BJ (cell line): ENCODE measurements around the gene PRTN3. TPM values are rescaled to one million over a fixed set of nuclear protein-coding genes. Genes with fewer than 3 reads are reported as not detected.
A peak's percentile ranks its signal among the peaks of the same experiment; 100 is the strongest.

ENCODE experiments used
- CTCF ChIA-PET: fragments of 350-600 bp; formaldehyde crosslinking; extraction: SDS; loops from one replicate; lab custom pipeline; 2021; ENCODE audit warnings: antibody characterized with exemption, inconsistent platforms; lab: Yijun Ruan, JAX
- POLR2A ChIA-PET: fragments of 300-600 bp; sonication (Branson Sonifier 250); formaldehyde crosslinking; extraction: SDS; loops from one replicate; lab custom pipeline; 2021; ENCODE audit warnings: antibody characterized with exemption; lab: Charles Lee
- DNase-seq: peaks from one replicate; pipeline ENCODE4 v3.0.0-alpha.2; 2011; ENCODE audit warnings: low read depth
- H3K27me3 ChIP-seq: 2 replicates; pipeline ENCODE4 v1.6.0; 2011; ENCODE audit warnings: low read length; ENCODE audit not compliant: control insufficient read depth, insufficient read depth
- H3K36me3 ChIP-seq: 2 replicates; pipeline ENCODE4 v1.5.1; 2011; ENCODE audit warnings: low read length; ENCODE audit not compliant: control insufficient read depth, insufficient read depth
- H3K4me3 ChIP-seq: 2 replicates; pipeline ENCODE4 v1.5.1; 2011; ENCODE audit warnings: low read depth, mild to moderate bottlenecking, control low read depth, low read length
- polyA plus RNA-seq: library from polyadenylated mRNA; depleted of rRNA; stranded (reverse); fragments of >200 nt; gene quantifications from 2 replicates; pipeline ENCODE4 v1.2.3, GENCODE V29; 2011
- TF ChIP-seq, protein P1 (sequence below): IDR thresholded peaks from 2 replicates; pipeline ENCODE4 v1.5.1; 2011; ENCODE audit warnings: low read depth, mild to moderate bottlenecking, control low read depth, inconsistent platforms, low read length, moderate library complexity; ENCODE audit not compliant: insufficient read depth

Gene PRTN3
- polyA plus RNA-seq, 1 experiment: not detected

DNA sequence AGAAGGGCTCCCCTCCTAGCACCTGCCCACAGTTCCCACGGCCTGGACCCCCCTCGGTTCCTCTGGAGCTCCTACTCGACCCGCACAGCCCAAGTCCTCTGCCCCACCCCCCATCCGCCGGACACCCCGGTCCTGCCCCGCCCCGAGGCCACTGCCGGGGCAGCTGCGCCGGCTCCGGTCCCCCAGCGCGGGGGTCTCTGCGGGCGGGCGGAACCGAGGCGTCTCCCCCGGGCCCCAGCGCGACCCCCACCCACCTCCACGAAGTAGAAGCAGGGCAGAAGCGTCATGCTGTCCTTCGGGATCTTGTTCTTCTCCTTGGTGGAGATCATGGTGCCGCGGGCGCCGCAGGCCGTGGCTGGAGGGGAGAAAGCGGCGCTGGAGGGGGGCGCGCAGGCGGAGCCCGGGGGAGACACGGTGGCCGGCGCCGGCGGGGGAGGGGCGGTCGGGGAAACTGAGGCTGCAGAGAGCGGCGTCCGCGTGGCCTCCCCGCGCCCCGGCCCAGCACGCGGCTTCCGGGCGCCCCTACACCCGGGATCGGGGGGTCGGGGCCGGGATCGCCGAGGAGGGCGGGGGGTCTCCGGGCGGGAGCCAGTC lies 19.5 kb upstream of the PRTN3 start:
- H3K27me3 ChIP-seq: no peaks in the 10 kb centered on the region
- ChIA-PET POLR2A (no interaction called here), CTCF (interaction anchor here (1.3 kb wide), 1 partner anchor 51 kb away, joined by 3 read pairs; no protein-coding TSS in a partner anchor)
- no peaks in the 10 kb centered on the region for H3K36me3 ChIP-seq
- TF ChIP-seq, protein P1, sequence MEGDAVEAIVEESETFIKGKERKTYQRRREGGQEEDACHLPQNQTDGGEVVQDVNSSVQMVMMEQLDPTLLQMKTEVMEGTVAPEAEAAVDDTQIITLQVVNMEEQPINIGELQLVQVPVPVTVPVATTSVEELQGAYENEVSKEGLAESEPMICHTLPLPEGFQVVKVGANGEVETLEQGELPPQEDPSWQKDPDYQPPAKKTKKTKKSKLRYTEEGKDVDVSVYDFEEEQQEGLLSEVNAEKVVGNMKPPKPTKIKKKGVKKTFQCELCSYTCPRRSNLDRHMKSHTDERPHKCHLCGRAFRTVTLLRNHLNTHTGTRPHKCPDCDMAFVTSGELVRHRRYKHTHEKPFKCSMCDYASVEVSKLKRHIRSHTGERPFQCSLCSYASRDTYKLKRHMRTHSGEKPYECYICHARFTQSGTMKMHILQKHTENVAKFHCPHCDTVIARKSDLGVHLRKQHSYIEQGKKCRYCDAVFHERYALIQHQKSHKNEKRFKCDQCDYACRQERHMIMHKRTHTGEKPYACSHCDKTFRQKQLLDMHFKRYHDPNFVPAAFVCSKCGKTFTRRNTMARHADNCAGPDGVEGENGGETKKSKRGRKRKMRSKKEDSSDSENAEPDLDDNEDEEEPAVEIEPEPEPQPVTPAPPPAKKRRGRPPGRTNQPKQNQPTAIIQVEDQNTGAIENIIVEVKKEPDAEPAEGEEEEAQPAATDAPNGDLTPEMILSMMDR: no peak
- no peak for DNase-seq
- H3K4me3 ChIP-seq: peak overlapping the region; percentile 40

DNA sequence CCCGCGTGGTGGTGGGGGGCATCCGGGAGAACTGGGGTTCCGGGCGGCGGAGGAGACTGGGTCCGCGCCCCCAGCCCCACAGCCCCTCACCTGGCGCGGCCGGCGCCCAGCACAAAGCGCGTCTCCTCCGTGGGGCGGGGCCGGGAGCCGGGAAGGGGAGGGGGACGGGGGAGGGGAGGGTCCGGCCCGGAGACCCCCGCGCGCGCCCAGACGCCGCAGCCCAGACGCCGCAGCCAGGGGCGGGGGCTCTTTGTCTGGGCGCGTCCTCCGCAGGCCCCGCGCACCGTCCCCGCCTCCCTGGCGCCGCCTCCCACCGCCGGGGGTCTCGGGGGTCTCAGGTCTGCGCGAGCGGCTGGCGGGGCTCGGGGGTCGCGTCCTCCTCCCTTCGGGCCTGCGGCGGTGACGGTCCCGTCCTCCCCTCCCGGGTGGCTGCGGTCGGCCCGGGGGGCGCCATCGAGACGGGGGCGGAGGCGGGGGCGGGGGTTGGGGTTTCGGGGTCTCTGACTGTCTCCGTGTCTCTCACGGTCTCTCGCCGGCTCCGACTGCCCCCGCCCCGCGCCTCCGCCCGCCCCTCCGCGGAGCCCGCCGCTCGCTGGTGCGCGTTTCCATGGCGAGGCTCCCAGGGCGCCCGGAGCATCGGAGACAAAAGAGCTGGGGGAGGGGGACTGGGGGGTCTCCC lies 18.8 kb upstream of the PRTN3 start, which contains the start of gene PLPPR3:
TSS of gene PLPPR3 (minus strand) at position 131 of the 679 bp plus-strand sequence. CDS start 396 bp downstream, outside the sequence.
- ChIA-PET CTCF (no interaction called here), POLR2A (no interaction called here)
- no peak for DNase-seq
- TF ChIP-seq, protein P1: no peak
- Histone ChIP-seq H3K4me3 (peak within 1 kb of the TSS; percentile 40), H3K27me3 (no peaks in the 10 kb centered on the region), H3K36me3 (no peaks in the 10 kb centered on the region)

DNA sequence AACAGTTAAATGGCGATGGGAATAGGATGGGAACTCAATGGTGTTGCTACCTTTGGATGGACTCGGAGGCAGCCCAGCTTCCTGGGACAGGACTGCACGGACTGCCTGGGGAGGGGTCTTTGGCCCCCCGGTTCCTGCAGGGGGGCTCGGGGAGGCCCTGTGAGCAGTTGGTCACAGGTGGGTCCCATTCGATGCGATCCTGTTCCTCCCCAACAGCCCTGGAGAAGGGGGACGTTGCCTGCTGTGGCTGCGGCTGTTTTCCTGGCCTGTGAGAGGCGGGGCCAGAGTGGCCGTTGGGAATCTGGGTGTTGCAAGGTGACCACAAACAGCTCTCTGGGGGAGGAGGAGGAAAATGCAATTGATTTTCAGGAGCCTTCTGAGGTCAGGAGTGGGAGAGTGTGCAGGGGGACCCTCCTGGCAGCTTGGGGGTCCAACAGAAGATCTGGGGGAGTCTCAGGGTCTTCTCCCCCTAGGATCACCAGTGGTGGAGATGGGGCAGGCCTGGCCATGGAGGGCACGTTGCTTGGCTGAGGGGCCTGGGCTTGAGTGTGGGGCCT lies 17.2 kb upstream of the PRTN3 start:
- H3K36me3 ChIP-seq: no peaks in the 10 kb centered on the region
- POLR2A ChIA-PET: no interaction called here
- CTCF ChIA-PET: interaction anchor here (0.6 kb wide), 1 partner anchor 35 kb away, joined by 4 read pairs; no protein-coding TSS in a partner anchor
- no peak overlapping the region for H3K4me3 ChIP-seq
- DNase-seq: no peak
- TF ChIP-seq, protein P1: no peak
- no peaks in the 10 kb centered on the region for H3K27me3 ChIP-seq

DNA sequence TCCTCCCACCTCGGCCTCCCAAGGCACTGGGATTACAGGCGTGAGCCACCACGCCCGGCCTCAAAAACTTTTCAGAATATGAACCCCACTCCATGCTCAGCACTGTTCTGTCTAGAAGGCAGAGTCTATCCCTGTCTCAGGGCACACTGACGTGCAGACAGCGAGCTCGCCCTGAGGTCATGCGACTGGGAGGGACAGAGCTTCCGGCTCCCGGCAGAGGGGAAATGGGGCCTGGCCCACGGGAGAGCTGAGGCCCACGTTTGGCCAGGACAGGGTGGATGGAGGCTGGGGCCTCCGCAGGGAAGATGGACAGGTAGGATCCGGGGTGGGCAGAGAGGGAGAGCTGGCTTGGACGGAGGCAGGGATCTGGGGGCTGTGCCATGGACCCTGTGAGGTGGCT lies 15.9 kb upstream of the PRTN3 start:
- POLR2A ChIA-PET: no interaction called here
- DNase-seq: no peak
- no peak overlapping the region for H3K4me3 ChIP-seq
- TF ChIP-seq, protein P1: no peak
- CTCF ChIA-PET: interaction anchor here (1.0 kb wide), 2 partner anchors 9 to 55 kb away, joined by 3 read pairs; no protein-coding TSS in a partner anchor
- H3K27me3 ChIP-seq: no peaks in the 10 kb centered on the region
- H3K36me3 ChIP-seq: no peaks in the 10 kb centered on the region

DNA sequence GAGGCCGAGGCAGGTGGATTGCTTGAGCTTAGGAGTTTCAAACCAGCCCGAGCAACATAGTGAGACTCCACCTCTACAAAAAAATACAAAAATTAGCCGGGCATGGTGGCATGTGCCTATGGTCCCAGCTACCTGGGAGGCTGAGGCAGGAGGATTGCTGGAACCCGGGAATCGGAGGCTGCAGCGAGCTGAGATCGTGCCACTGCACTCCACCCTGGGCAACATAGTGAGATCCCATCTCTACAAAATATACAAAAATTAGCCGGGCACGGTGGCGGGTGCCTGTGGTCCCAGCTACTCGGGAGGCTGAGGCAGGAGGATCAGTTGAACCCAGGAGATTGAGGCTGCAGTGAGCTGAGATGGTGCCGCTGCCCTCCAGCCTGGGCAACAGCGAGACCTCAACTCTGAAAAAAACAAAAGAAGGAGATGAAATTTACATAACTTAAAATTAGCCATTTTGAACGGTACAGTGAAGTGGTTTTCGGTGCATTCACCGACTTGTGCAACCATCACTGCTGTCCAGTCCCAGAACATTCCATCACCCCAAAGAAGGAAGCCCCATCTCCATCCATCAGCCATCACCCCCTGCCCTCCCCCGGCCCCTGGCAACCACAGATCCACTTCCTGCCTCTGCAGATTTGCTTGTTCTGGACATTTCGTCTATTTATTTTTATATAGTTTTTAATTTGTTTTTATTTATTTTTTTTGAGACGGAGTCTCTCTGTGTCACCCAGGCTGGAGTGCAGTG lies 14.7 kb upstream of the PRTN3 start:
- POLR2A ChIA-PET: no interaction called here
- Histone ChIP-seq H3K4me3 (no peak overlapping the region), H3K27me3 (no peaks in the 10 kb centered on the region), H3K36me3 (no peaks in the 10 kb centered on the region)
- TF ChIP-seq, protein P1: no peak
- CTCF ChIA-PET: interaction anchor here (1.1 kb wide), 1 partner anchor 34 kb away, joined by 3 read pairs; no protein-coding TSS in a partner anchor
- no peak for DNase-seq
